ENCODE results near the gene VSTM2B.

VSTM2B gene

GRCh38 chr19:29583196-29583999 lies 57.6 kb downstream of the VSTM2B start:
- no peak for FAIRE-seq

GRCh38 chr19:29586401-29586800 lies 60.6 kb downstream of the VSTM2B start:
- FAIRE-seq = no peak
- no peak for DNase-seq (ENCODE audit: insufficient read length, low spot score)

More at GRCh38 chr19:29583196-29583999, 57.6 kb downstream of the VSTM2B start:
- DNase-seq (ENCODE audit: insufficient read length, low spot score) = no peak

DNA sequence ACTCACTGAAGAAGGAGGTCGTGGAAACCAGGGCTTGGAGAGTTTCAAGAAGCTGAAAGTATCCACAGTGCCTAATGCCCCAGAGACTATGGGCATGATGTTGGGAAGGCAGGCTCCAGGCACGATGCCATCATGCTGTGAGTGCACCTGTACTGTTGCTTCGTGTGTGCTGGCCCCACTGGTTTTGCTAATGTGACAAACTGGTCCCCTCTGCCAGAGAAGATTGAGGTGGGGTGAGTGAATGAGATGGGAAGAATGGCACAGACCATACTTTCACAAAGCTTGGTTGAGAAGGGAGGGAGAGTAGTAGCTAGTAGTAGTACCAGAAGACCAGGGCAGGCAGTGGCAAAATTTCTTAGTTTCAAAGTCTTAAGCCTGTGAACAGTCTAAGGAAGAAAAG lies 61.3 kb downstream of the VSTM2B start:
- no peak for FAIRE-seq

GRCh38 chr19:29587518-29587986 lies 61.8 kb downstream of the VSTM2B start:
- DNase-seq (ENCODE audit: insufficient read length, low spot score) = no peak
- no peak for FAIRE-seq

More for the DNA sequence above, 61.3 kb downstream of the VSTM2B start:
- DNase-seq (ENCODE audit: insufficient read length, low spot score) = no peak

- no peak for DNase-seq (ENCODE audit: insufficient read length, low spot score)
- FAIRE-seq = no peak
Observed at GRCh38 chr19:29588095-29588494, 62.3 kb downstream of the VSTM2B start.

DNA sequence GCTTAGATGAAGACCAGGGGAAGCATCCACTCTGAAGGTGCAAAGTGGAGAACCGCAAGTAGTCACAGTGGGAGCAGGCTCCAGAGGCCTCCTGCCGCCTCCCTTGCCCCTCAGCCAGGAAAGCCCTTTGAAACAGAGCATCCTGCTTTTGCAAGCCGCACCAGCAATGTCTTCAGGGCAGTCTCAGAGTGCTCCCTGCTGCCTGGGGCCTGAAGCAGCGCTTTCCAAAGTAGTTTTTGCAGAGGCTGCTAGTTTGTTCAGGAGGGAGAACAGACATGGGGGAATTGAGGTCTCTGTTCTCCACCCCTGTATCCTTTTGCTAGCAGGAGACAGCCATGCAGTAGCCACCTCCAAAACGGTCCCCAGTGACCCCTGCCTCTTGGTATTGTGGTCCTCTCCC lies 64.5 kb downstream of the VSTM2B start:
- DNase-seq (ENCODE audit: insufficient read length, low spot score) (no peak), FAIRE-seq (no peak)

DNA sequence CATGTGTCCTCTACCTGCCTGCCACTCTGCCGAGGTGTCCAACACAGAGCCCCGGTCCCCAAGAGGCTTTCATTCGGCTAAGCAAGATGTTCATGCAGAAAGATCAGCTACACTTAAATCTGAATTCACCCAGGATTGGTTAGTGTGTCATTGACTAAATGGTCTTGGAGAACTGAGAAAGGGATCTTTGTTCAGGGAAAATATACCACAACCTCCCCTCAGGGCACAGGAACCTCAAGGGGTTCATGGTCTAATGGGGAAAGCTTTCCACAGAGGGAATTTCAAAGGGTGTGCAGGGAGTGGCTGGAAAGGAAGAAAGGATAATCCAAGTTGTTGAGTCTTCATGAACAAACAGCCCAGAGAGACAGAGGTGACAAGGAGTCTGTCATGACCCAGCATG lies 65.9 kb downstream of the VSTM2B start:
- FAIRE-seq (no peak), DNase-seq (ENCODE audit: insufficient read length, low spot score) (no peak)

DNA sequence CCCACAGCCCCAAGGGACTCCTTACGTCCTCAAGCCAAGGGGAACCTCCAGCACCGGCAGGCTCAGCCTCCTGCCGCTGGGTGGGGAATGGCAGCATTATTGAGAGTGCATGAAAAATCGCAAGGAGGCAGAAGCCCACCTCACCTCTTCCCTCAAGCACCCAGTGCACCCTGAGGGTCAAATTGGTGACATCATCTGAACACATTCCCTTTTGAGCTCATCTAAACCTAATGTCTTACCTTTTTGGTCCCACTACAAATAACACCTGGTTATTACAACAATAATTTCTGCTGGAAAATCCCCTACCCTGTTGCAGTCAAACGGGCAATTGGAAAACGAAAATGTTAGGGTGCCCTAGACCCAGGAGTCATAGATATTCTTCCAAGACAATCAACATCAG lies 68.1 kb downstream of the VSTM2B start:
- DNase-seq (ENCODE audit: insufficient read length, low spot score) (no peak), FAIRE-seq (no peak)

DNA sequence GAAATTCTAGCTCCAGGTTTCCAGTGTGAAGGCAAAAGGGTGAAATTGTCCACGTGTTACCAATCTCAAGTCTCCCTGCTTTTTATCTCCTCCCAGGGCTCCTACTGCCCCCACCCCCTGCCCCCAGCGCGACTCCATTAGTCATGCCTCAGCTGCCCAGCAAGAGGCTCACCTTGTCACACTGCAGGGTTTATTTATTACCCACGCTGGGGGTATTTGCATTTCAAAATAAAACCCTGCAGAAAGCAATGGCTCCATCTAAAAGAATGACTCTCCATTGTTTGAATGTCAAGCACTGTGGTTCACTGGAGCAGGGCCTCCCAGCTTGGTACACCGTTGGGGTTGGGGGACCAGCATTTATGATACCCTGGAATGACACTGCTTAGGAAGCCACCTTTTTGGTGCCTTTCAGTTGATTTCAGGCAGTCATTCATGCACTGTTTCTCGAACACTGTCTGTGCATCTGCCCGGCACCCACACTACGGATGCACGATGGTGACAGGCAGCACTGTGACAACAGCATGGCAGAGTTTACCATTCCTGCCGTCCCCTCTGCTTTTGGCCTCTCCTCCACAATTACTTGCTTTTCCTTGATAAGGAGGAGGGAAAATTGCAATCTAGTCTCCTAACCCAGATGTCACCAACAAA lies 70.4 kb downstream of the VSTM2B start:
- FAIRE-seq = no peak
- no peak for DNase-seq (ENCODE audit: insufficient read length, low spot score)

DNA sequence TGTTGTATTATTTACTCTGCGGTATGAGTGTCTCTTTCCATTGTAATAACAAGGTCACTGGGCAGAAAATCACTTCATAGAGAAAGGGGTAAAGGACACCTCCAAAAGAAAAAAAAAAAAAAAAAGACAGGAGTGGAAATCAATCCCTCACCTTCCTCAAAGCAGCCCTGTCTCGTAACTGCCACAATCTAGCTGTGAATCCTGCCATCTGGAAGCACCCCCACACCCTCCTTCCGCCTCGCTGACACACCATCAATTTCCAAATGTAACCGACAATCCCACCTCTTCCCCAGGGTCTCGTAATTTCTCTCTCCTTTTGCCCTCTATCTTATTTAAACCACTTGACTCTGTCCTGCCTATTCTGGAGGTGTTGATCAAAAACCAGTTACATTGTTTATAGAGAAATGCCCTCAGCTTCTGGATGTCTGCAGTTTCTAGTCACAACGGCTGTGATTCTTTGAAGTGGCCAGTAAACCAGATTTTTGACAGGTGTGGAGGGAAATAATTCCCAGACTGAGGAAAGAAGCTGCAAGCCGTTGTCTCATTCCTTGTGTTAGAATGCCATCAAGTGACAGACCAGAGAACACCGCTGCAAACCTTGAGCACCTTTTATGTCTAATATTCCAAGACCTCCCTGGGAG lies 71.2 kb downstream of the VSTM2B start:
- no peak for FAIRE-seq
- no peak for DNase-seq (ENCODE audit: insufficient read length, low spot score)

GRCh38 chr19:29598036-29598435 lies 72.2 kb downstream of the VSTM2B start:
- no peak for FAIRE-seq
- no peak for DNase-seq (ENCODE audit: insufficient read length, low spot score)

- FAIRE-seq (no peak), DNase-seq (ENCODE audit: insufficient read length, low spot score) (no peak)
Observed at GRCh38 chr19:29598496-29598895, 72.7 kb downstream of the VSTM2B start.

GRCh38 chr19:29603308-29603707 lies 77.5 kb downstream of the VSTM2B start:
- DNase-seq (ENCODE audit: insufficient read length, low spot score) = no peak
- FAIRE-seq = no peak

GRCh38 chr19:29605653-29606419 lies 80.0 kb downstream of the VSTM2B start, which contains the start of gene POP4:
Gene POP4, plus strand, starts transcription at chr19:29606283. Its CDS starts 36 bp downstream, at chr19:29606319.
- peak; percentile 94 for FAIRE-seq
- peak; percentile 97 for DNase-seq (ENCODE audit: insufficient read length, low spot score)

- no peak for DNase-seq (ENCODE audit: insufficient read length, low spot score)
- no peak for FAIRE-seq
Observed at GRCh38 chr19:29606420-29606747, 80.6 kb downstream of the VSTM2B start.

DNA sequence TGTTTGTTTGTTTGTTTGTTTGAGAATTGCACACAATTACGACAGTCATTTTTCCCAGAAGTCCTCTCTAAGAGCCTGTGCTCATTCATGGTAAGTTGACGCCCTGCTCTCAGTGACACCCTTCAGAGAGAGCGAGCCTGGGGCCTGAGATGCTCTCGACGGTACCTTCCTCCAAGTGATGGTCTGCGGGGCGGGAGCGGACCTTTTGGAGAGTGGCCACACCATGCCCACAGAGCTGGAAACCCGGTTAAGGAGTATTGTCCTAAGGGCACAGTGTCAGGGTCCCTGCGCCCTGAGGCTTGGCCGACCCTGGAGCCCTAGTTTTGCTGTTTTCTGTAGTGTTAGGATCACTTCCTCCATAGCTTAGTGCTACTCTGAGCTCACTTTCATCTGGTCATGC lies 83.8 kb downstream of the VSTM2B start:
- FAIRE-seq = no peak

GRCh38 chr19:29610213-29610573 lies 84.4 kb downstream of the VSTM2B start:
- FAIRE-seq = no peak
- DNase-seq (ENCODE audit: insufficient read length, low spot score) = no peak

More for the DNA sequence above, 83.8 kb downstream of the VSTM2B start:
- no peak for DNase-seq (ENCODE audit: insufficient read length, low spot score)

DNA sequence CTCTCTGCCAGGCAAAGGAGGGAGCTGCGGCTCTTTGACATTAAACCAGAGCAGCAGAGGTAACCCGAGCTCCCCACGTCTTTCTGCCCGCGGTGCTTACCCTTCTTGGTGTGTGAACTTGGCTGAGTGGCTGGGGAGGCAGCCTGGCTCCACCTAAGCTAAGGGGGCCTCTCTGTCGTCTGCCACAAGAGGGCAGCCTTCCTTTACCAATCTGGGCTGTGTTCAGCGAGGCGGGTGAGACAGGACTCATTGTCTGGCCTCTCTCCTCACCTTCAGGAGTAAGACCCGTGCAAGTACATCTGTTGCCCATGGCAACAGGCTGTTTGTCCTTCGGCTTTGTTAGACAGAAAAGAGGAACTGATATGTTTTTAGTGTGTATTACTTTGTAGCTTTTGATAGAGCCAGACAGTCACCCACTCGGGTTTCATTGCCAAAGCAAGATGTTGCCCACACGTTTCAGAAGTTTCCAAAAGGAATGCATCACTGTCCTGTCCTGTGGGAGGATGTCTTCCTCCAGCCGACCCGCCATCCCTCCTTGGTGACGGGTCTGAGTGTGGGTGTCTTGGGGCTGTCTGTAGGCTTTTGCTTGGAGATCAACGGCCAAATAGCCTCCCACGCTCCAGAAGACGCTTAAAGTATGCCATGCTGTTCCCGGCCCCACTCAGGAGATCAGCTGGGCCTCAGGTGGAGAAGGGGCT lies 84.9 kb downstream of the VSTM2B start:
- FAIRE-seq = peak; percentile 91
- peak; percentile 82 for DNase-seq (ENCODE audit: insufficient read length, low spot score)

DNA sequence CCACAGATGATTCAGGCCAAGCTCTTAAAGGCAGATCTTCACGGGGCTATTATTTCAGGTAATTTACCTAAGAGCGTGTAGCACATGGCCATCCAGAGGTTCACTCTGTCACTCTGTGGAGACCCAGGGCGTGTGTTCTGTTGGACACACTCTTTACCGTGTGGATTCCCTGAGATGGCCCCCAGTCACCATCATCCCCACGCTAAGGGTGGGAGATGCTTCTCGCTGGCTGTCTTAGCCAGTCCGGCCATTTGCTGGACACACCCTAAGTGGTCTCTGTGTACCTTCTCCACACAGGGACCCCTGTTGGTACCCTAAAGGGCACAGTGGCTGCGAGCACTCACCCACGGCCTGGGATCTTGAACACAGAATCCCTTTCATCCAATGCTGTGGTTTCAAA lies 86.3 kb downstream of the VSTM2B start:
- FAIRE-seq (no peak), DNase-seq (ENCODE audit: insufficient read length, low spot score) (no peak)
